SW 1271 (cell line): ENCODE measurements around the gene PKP2.
"Not testable (repeated sequence)": the region's sequence is repeated elsewhere in the genome, so short reads cannot be mapped to it uniquely, and the experiment has no call there.

Experiments
- DNase-seq, 2 experiments: peaks; one replicate each; lab custom pipeline; 2025; lab: John Stamatoyannopoulos, UW

Gene PKP2

GRCh38 chr12:32895688-32896431, 717 bp downstream of the PKP2 start:
- DNase-seq, result peak in 1 of 2 experiments; percentile 17

DNA sequence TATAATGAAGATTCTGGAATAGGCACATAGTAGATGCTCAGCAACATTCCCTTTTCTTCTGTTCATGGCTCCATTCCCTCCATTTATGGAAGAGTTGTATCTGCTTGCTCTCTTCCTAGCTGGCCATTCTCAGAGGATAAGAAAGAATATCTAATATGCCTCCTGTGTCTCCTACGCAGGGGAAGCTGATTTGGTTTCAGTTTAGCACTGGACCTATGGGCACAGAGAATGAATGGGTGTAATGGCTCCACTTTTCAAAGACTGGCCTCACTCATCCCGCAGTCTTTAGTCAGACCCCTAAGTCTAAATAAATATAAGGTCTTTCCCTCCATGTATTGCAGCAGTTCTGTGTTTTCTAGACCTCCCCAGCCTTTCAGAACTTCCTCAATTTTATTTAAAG, 2.0 kb downstream of the PKP2 start:
- DNase-seq, result peak in 1 of 2 experiments; percentile 26

GRCh38 chr12:32893458-32893857, 3.1 kb downstream of the PKP2 start:
- DNase-seq, result peak in 1 of 2 experiments; percentile 40

GRCh38 chr12:32893043-32893442, 3.5 kb downstream of the PKP2 start:
- no peak for DNase-seq

DNA sequence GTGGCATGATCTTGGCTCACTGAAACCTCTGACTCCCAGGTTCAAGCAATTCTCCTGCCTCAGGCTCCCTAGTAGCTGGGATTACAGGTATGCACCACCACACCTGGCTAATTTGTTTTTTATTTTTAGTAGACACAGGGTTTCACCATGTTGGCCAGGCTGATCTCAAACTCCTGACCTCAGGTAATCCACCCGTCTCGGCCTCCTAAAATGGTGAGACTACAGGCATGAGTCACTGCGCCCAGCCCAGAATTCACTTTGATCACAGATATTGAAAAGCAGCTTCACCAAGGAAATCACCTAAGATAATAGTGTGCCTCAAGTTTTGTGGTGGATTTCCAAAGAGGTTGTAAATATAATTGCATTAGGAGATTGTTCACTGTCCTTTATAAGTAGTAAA, 4.2 kb downstream of the PKP2 start:
- DNase-seq, result not testable (repeated sequence)

DNA sequence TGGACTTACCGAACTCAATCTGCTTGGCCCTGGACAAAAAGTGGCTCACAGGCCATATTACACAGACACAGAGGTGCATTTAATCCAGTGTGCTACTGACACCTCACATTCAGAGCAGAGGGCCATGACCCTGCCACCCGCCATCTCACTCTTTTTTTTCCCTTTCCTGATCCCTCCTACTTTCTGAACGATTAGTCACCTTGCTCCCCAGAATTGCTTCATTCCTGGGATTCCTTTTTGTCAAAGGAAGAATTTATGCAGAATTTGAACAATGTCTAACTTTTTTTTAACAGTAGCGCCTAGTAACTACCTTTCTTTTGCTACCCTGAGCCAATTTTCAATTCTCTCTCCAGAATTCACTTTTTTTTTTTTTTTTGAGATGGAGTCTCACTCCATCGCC, 4.6 kb downstream of the PKP2 start:
- DNase-seq, result peak; percentile 66 to 89

GRCh38 chr12:32891526-32891925, 5.1 kb downstream of the PKP2 start:
- peak in 1 of 2 experiments; percentile 74 for DNase-seq

GRCh38 chr12:32889011-32889760, 7.4 kb downstream of the PKP2 start:
- no peak for DNase-seq

DNA sequence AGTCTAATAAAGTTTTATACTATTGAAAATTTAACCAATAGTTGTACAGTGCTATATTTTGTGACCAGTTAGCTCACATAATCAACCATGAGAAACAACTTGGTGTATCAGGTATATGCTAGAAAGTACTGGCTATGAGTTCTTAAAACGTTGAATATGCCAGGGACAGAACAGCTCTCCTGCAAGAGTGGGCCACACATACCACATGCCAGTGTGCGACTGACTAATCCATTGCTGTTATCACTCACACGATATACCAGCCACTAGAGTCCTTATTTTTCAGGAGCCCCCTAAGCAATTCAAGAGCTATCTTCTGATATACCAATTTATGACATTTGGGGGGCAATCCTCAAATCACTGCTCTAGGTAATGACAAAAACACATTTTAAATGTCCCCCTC, 9.5 kb downstream of the PKP2 start:
- DNase-seq, result no peak

- DNase-seq, result no peak
Measured at GRCh38 chr12:32885831-32886230, 10.7 kb downstream of the PKP2 start.

GRCh38 chr12:32884962-32885361, 11.6 kb downstream of the PKP2 start:
- no peak for DNase-seq

DNA sequence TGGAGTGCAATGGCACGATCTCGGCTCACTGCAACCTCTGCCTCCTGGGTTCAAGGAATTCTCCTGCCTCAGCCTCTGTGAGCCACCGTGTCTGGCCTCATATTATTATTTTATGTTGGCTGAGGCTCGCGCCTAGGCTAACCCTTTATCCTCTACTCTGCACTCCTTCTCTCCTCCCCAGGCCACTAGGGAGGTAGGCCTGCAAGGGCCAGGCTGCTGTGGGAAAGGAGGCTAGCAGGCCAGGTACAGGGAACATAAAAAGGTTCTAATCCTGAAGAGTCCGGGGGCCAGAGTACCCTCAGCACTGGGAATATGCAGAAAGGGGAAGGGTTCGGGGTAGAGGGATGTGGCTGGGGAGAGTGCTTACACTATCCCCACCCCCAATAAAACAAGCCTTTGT, 14.9 kb downstream of the PKP2 start:
- DNase-seq, result no peak

GRCh38 chr12:32881107-32881506, 15.5 kb downstream of the PKP2 start:
- DNase-seq, result no peak

DNA sequence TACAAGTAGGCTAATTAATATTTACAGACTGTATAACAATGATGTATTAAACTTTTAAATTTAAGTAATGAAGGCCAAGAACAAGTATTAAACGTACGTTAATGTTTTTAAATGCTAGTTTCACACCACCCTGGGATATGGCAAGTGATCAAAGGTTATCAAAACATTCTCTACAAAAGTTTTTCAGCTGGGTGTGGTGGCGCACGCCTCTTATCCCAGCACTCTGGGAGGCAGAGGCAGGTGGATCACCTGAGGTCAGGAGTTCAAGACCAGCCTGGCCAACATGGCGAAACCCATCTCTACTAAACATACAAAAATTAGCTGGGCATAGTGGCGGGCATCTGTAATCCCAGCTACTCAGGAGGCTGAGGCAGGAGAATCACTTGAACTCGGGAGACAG, 17.5 kb downstream of the PKP2 start:
- not testable (repeated sequence) for DNase-seq

DNA sequence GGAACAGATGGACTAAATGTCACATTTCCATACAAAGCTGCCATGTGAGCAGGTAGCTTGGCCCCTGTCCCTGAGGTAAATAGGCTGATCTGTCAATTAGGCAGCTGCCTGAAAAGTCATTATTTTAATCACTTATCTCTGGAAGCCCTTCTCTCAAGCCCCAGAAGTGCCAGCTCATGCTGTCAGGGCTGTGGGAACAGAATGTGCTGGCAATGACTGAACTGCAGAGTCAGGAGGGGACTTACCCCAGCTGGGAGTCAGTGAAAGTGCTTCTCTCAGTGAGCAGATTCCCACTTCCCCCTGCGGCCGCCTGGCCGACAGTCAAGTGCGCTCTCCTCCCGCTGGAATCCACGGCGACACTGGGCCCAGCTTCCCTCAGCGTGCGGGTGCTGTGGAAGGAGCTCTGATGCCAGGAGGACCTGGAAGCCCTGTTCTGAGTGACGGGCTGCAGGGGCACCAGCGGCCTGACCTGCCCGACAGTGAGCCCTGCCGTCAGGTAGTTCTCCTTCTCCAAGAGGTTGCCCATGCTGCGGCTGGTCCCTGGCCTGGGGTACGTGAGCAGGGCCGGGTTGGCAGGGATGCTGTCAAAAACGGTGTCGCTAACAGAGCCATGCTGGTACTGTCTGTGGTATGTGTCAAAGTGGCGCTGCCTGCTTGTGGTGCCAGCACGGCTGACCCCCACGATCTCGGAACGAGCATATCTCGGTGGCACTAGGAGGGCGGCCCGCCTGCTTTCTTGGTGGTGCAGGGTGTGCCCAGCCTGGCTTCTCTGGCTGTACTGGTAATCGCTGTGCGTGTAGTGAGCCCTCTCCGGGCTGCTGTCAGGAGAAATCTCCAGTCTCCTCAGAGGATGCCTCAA, 18.7 kb downstream of the PKP2 start:
- DNase-seq, result no peak

- no peak for DNase-seq
Measured at GRCh38 chr12:32876004-32876403, 20.6 kb downstream of the PKP2 start.

DNA sequence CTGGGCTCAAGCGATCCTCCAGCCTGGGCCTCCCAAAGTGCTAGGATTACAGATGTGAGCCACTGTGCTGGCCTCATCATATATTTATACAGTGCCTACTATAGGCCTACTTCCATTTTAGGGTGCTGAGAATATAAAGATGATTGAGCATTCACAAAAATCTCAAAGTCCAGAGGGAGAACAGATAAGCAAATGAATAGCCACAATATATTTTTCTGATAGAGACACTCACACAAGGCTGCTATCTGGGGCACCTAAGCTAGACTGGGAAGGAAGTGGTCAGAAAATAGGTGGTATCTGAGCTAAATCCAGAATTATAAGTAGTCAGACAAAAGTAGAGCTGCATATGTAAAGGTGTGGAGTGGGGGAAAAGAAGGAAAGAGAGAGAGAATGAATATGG, 21.6 kb downstream of the PKP2 start:
- DNase-seq, result no peak

GRCh38 chr12:32874078-32874477, 22.5 kb downstream of the PKP2 start:
- no peak for DNase-seq

DNA sequence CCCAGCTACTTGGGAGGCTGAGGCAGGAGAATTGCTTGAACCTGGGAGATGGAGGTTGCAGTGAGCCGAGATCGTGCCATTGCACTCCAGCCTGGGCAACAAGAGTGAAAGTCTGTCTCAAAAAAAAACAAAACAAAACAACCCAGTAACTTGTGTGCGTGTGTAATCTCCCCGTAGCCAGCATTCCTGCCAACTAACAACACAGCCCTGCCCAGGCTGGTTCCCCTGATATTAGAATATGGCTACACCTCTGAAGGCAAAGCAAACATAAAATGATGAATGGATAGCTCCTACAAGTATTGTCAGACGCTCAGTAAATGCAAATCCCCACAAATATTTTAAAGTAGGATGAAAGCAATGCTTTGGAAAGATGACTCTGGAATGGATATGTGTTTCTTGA, 24.2 kb downstream of the PKP2 start:
- DNase-seq, result not testable (repeated sequence)

DNA sequence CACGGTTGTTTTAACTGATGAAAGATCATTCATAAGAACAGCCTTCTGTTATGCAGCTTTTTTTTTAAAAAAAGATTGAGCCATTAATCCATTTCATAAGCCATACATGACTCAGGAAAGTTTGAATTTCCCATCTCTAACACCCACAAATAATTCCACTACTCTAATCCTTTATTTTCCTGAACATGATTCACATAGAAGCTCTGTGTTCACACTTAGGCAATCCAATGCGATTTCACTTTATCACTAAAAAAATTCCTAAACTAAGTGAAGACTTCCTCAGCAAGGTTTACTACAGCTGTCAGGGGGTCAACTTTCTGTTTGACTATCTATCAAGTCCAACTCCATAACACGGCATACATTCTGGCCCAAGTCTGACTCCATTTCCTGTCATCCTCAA, 25.9 kb downstream of the PKP2 start:
- no peak for DNase-seq

- DNase-seq, result no peak
Measured at GRCh38 chr12:32868885-32869284, 27.7 kb downstream of the PKP2 start.

GRCh38 chr12:32864731-32865130, 31.8 kb downstream of the PKP2 start:
- DNase-seq, result no peak

DNA sequence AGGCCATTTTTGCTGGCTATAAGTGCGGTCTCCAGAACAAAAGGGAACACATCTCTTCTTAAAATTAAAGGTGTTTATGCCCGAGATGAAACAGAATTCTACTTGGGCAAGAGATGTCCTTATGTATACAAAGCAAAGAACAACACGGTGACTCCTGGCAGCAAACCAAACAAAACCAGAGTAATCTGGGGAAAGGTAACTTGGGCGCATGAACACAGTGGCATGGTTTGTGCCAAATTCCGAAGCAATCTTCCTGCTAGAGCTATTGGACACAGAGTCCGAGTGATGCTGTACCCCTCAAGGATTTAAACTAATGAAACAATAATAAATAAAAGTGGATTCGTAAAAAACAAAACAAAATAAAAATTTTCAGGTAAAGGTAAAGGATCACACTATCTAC, 33.4 kb downstream of the PKP2 start:
- no peak for DNase-seq
